ENCODE measurements around the gene KCNIP4. TPM values are rescaled to one million over a fixed set of nuclear protein-coding genes. Genes with fewer than 3 reads are reported as not detected.

The KCNIP4 gene
- total and polyA plus RNA-seq, 2 experiments from 2014 or later = 0.69 to 1.00 TPM

DNA sequence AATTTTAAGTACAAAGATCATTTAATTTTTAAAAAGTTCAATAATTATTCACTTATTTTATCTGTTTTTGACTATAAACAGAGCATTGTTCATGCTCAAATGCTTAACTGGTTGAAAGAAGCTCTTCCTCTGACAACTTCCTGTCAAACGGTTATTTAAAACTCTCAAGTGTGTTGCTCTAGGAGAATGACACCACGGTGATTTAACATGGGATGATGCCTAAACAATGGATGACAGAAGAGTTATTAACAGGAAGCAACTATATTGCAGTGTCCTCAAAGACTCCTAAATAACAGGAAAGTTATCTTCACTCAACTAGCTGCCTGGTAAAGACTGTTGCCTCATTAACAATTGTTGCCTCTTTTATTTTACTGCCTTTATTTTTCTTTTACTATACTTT is 738.7 kb downstream of the KCNIP4 start:
- H3K79me2 ChIP-seq = no peaks in the 10 kb centered on the region
- DNase-seq (ENCODE audit: low spot score) = no peak
- no peaks in the 10 kb centered on the region for H4K20me1 ChIP-seq (ENCODE audit: insufficient read depth, poor library complexity, severe bottlenecking)
- no peak overlapping the region for H2AFZ ChIP-seq
- no peaks in the 10 kb centered on the region for H3K9me3 ChIP-seq (ENCODE audit: low read depth)
- H3K9me2 ChIP-seq (replicated peaks; ENCODE audit: insufficient read depth) = no peaks in the 10 kb centered on the region
- 73% methylated on average over 2 of the region's 2 CpGs for WGBS (ENCODE audit: low lambda C conversion rate, missing lambda C conversion rate)
- H3K4me3 ChIP-seq = no peak overlapping the region
- TF ChIP-seq EZH2 (IDR thresholded peaks at IDR 0.05; ENCODE audit: borderline replicate concordance) (no peak), CTCF (IDR thresholded peaks at IDR 0.05; ENCODE audit: poor library complexity) (no peak), EZH2phosphoT487 (IDR thresholded peaks at IDR 0.05; ENCODE audit: low read depth, severe bottlenecking, unreplicated experiment) (no peak)
- H3K4me1 ChIP-seq (ENCODE audit: insufficient read depth) = no peaks in the 10 kb centered on the region
- no peak overlapping the region for H3K27ac ChIP-seq
- H3K27me3 ChIP-seq = no peaks in the 10 kb centered on the region
- no peaks in the 10 kb centered on the region for H3K36me3 ChIP-seq (replicated peaks; ENCODE audit: insufficient read depth, low read depth)
- H3K4me2 ChIP-seq = no peak overlapping the region

GRCh38 chr4:21205821-21206531 is 742.6 kb downstream of the KCNIP4 start:
- Histone ChIP-seq H2AFZ (no peak overlapping the region), H3K9me2 (replicated peaks; ENCODE audit: insufficient read depth) (no peaks in the 10 kb centered on the region), H3K9me3 (ENCODE audit: low read depth) (no peaks in the 10 kb centered on the region), H3K36me3 (replicated peaks; ENCODE audit: insufficient read depth, low read depth) (no peaks in the 10 kb centered on the region), H3K4me2 (peak overlapping the region; percentile 36), H3K79me2 (no peaks in the 10 kb centered on the region), H3K4me3 (no peak overlapping the region), H3K27me3 (no peaks in the 10 kb centered on the region), H4K20me1 (ENCODE audit: insufficient read depth, poor library complexity, severe bottlenecking) (no peaks in the 10 kb centered on the region), H3K4me1 (ENCODE audit: insufficient read depth) (no peaks in the 10 kb centered on the region), H3K27ac (peak overlapping the region; percentile 30)
- WGBS (ENCODE audit: low lambda C conversion rate, missing lambda C conversion rate) = 19% methylated on average over 6 of the region's 6 CpGs
- peak; percentile 34 for DNase-seq (ENCODE audit: low spot score)
- no peak for TF ChIP-seq EZH2phosphoT487 (IDR thresholded peaks at IDR 0.05; ENCODE audit: low read depth, severe bottlenecking, unreplicated experiment)
- no peak for TF ChIP-seq CTCF (IDR thresholded peaks at IDR 0.05; ENCODE audit: poor library complexity)
- TF ChIP-seq EZH2 (IDR thresholded peaks at IDR 0.05; ENCODE audit: borderline replicate concordance) = no peak

DNA sequence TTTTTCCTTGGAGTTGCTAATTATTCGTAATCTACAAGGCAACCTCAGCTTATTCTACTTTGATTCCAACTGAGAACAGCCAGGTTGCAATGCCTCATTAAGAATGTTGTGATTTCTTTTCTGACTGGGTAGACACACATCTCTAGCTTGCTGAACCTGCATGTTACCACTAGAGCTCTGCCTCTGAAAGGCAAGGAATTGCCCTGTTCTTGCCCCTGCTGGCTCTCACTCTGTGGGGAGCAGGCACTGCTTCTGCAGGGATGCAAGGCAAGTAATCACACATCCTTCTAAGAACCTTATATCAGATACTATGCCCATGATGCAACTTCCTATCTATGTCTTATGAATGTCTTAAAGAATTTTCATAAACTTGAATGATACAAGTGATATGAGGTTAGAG is 745.2 kb downstream of the KCNIP4 start:
- Histone ChIP-seq H3K27ac (no peak overlapping the region), H3K4me2 (no peak overlapping the region), H3K9me3 (ENCODE audit: low read depth) (no peaks in the 10 kb centered on the region), H3K4me1 (ENCODE audit: insufficient read depth) (no peaks in the 10 kb centered on the region), H2AFZ (no peak overlapping the region), H3K4me3 (no peak overlapping the region), H3K9me2 (replicated peaks; ENCODE audit: insufficient read depth) (no peaks in the 10 kb centered on the region), H3K79me2 (no peaks in the 10 kb centered on the region), H3K27me3 (no peaks in the 10 kb centered on the region), H4K20me1 (ENCODE audit: insufficient read depth, poor library complexity, severe bottlenecking) (no peaks in the 10 kb centered on the region), H3K36me3 (replicated peaks; ENCODE audit: insufficient read depth, low read depth) (no peaks in the 10 kb centered on the region)
- WGBS (ENCODE audit: low lambda C conversion rate, missing lambda C conversion rate) = 83% methylated on average over 1 of the region's 1 CpG
- no peak for TF ChIP-seq CTCF (IDR thresholded peaks at IDR 0.05; ENCODE audit: poor library complexity)
- no peak for TF ChIP-seq EZH2phosphoT487 (IDR thresholded peaks at IDR 0.05; ENCODE audit: low read depth, severe bottlenecking, unreplicated experiment)
- no peak for TF ChIP-seq EZH2 (IDR thresholded peaks at IDR 0.05; ENCODE audit: borderline replicate concordance)
- DNase-seq (ENCODE audit: low spot score) = no peak

All from hepatocyte (in vitro differentiated cells).